Activated T-helper 1 cell treated with anti-CD3 and anti-CD28 coated beads, Interleukin-12 subunit alpha, Interleukin-12 subunit beta, Interleukin-2, Interleukin-4 antibody, amounts not matched to agents 30 ng/mL and 10 ng/mL and 1 ng/mL, durations not matched to agents 14 hours and 24 hours and 36 hours (primary cell): ENCODE measurements around the gene B4GALNT4. TPM values are rescaled to one million over a fixed set of nuclear protein-coding genes. Genes with fewer than 3 reads are reported as not detected.
A peak's percentile ranks its signal among the peaks of the same experiment; 100 is the strongest.
"Not testable (repeated sequence)": the region's sequence is repeated elsewhere in the genome, so short reads cannot be mapped to it uniquely, and the experiment has no call there.

Experiments used
- DNase-seq: peaks from one replicate; pipeline ENCODE4 v3.0.0; 2021; ENCODE audit warnings: low spot score
- H3K27ac Mint-ChIP-seq: one replicate; pipeline ENCODE4 v1.8.0; 2021; ENCODE audit warnings: mild to moderate bottlenecking, mixed read lengths
- H3K27me3 Mint-ChIP-seq: one replicate; pipeline ENCODE4 v1.8.0; 2022; ENCODE audit warnings: mild to moderate bottlenecking, moderate library complexity, mixed read lengths; ENCODE audit not compliant: insufficient read depth
- H3K36me3 Mint-ChIP-seq: one replicate; pipeline ENCODE4 v1.8.0; 2021; ENCODE audit warnings: low read depth, mixed read lengths
- H3K4me1 Mint-ChIP-seq: one replicate; pipeline ENCODE4 v1.8.0; 2021; ENCODE audit warnings: low read depth, mixed read lengths
- H3K4me3 Mint-ChIP-seq: one replicate; pipeline ENCODE4 v1.8.0; 2021; ENCODE audit warnings: mild to moderate bottlenecking, moderate library complexity, mixed read lengths
- H3K9me3 Mint-ChIP-seq: one replicate; pipeline ENCODE4 v1.8.0; 2021; ENCODE audit warnings: mixed read lengths
- intact Hi-C: fragments of 100-400 bp; cut with micrococcal nuclease; formaldehyde crosslinking; loops from one replicate; pipeline ENCODE4 v1.15.1; 2024
- total RNA-seq: library from RNA; stranded (reverse); gene quantifications from 2 replicates; pipeline ENCODE4 v1.2.3, GENCODE V29; 2022

The B4GALNT4 gene
- total RNA-seq, 1 donor from 2014 or later: 3.8 TPM

- H3K9me3 Mint-ChIP-seq: no peaks in the 10 kb centered on the region
- intact Hi-C loops: no loop called here
Observed at GRCh38 chr11:409008-409599, 39.8 kb downstream of the B4GALNT4 start.

GRCh38 chr11:409600-410483 is 40.5 kb downstream of the B4GALNT4 start:
- no peak for DNase-seq
- Mint-ChIP-seq H3K36me3 (no peaks in the 10 kb centered on the region), H3K27ac (no peak overlapping the region), H3K4me1 (peaks cover 14% of the 10 kb centered on the region), H3K4me3 (no peak overlapping the region), H3K9me3 (no peaks in the 10 kb centered on the region), H3K27me3 (peaks cover 2% of the 10 kb centered on the region)
- intact Hi-C loops: no loop called here

More at GRCh38 chr11:409008-409599, 39.8 kb downstream of the B4GALNT4 start:
- H3K27ac Mint-ChIP-seq: no peak overlapping the region
- H3K4me1 Mint-ChIP-seq: peaks cover 7% of the 10 kb centered on the region
- no peak for DNase-seq
- peaks cover 2% of the 10 kb centered on the region for H3K27me3 Mint-ChIP-seq
- H3K4me3 Mint-ChIP-seq: no peak overlapping the region
- no peaks in the 10 kb centered on the region for H3K36me3 Mint-ChIP-seq

- not testable (repeated sequence) for H3K27ac Mint-ChIP-seq
Observed at GRCh38 chr11:410711-411110, 41.4 kb downstream of the B4GALNT4 start.

GRCh38 chr11:411520-411919 is 42.2 kb downstream of the B4GALNT4 start:
- intact Hi-C loops, H3K4me3 Mint-ChIP-seq, H3K27ac Mint-ChIP-seq, H3K9me3 Mint-ChIP-seq, DNase-seq, H3K27me3 Mint-ChIP-seq, H3K36me3 Mint-ChIP-seq: not testable (repeated sequence)
- H3K4me1 Mint-ChIP-seq: peaks cover 30% of the 10 kb centered on the region

More at GRCh38 chr11:410711-411110, 41.4 kb downstream of the B4GALNT4 start:
- H3K36me3 Mint-ChIP-seq, DNase-seq, intact Hi-C loops, H3K4me3 Mint-ChIP-seq, H3K9me3 Mint-ChIP-seq, H3K27me3 Mint-ChIP-seq: not testable (repeated sequence)
- H3K4me1 Mint-ChIP-seq: peaks cover 23% of the 10 kb centered on the region

GRCh38 chr11:412641-413119 is 43.4 kb downstream of the B4GALNT4 start:
- Mint-ChIP-seq H3K4me1 (peaks cover 30% of the 10 kb centered on the region), H3K4me3 (no peak overlapping the region), H3K27me3 (no peaks in the 10 kb centered on the region), H3K9me3 (no peaks in the 10 kb centered on the region), H3K27ac (no peak overlapping the region), H3K36me3 (no peaks in the 10 kb centered on the region)
- intact Hi-C loops: no loop called here
- no peak for DNase-seq

- Mint-ChIP-seq H3K27ac (no peak overlapping the region), H3K27me3 (no peaks in the 10 kb centered on the region), H3K4me3 (peak overlapping the region; percentile 76), H3K36me3 (peaks cover under 1% of the 10 kb centered on the region), H3K9me3 (no peaks in the 10 kb centered on the region), H3K4me1 (peaks cover 30% of the 10 kb centered on the region)
- intact Hi-C loops: no loop called here
- no peak for DNase-seq
Observed at GRCh38 chr11:413120-414081, 44.1 kb downstream of the B4GALNT4 start.

- DNase-seq: no peak
- intact Hi-C loops: no loop called here
- Mint-ChIP-seq H3K9me3 (no peaks in the 10 kb centered on the region), H3K36me3 (peaks cover 5% of the 10 kb centered on the region), H3K27ac (peak overlapping the region; percentile 79), H3K27me3 (no peaks in the 10 kb centered on the region), H3K4me3 (peak overlapping the region; percentile 97), H3K4me1 (peaks cover 30% of the 10 kb centered on the region)
Observed at GRCh38 chr11:414318-414857, 45.1 kb downstream of the B4GALNT4 start.

- peaks cover 30% of the 10 kb centered on the region for H3K4me1 Mint-ChIP-seq
- intact Hi-C loops: loop anchor here (1.0 to 5.0 kb wide), 5 partner anchors 8 to 179 kb away; partner anchors contain the start of genes IFITM1, PSMD13, RNH1 and SIRT3
- peak overlapping the region; percentile 79 for H3K27ac Mint-ChIP-seq
- no peaks in the 10 kb centered on the region for H3K27me3 Mint-ChIP-seq
- no peaks in the 10 kb centered on the region for H3K9me3 Mint-ChIP-seq
- peak overlapping the region; percentile 97 for H3K4me3 Mint-ChIP-seq
- DNase-seq: no peak
- peaks cover 5% of the 10 kb centered on the region for H3K36me3 Mint-ChIP-seq
Observed at GRCh38 chr11:415640-416041, 46.3 kb downstream of the B4GALNT4 start.

GRCh38 chr11:416051-416756 is 46.9 kb downstream of the B4GALNT4 start:
- Mint-ChIP-seq H3K27ac (peak overlapping the region; percentile 79), H3K9me3 (no peaks in the 10 kb centered on the region), H3K36me3 (peaks cover 5% of the 10 kb centered on the region), H3K27me3 (no peaks in the 10 kb centered on the region), H3K4me3 (peak overlapping the region; percentile 97), H3K4me1 (peaks cover 30% of the 10 kb centered on the region)
- intact Hi-C loops: loop anchor here (2.0 to 5.0 kb wide), 2 partner anchors 104 to 179 kb away; partner anchors contain the start of genes IFITM1, PSMD13 and SIRT3
- no peak for DNase-seq

GRCh38 chr11:416757-417621 is 47.7 kb downstream of the B4GALNT4 start:
- peaks cover 5% of the 10 kb centered on the region for H3K36me3 Mint-ChIP-seq
- peak overlapping the region; percentile 44 for H3K27ac Mint-ChIP-seq
- H3K4me1 Mint-ChIP-seq: peaks cover 30% of the 10 kb centered on the region
- no peaks in the 10 kb centered on the region for H3K27me3 Mint-ChIP-seq
- DNase-seq: peak; percentile 48
- intact Hi-C loops: loop anchor here (2.0 to 5.0 kb wide), 2 partner anchors 105 to 180 kb away; partner anchors contain the start of genes IFITM1, PSMD13 and SIRT3
- peak overlapping the region; percentile 65 for H3K4me3 Mint-ChIP-seq
- H3K9me3 Mint-ChIP-seq: no peaks in the 10 kb centered on the region
